Activated CD8-positive, alpha-beta memory T cell treated with anti-CD3 and anti-CD28 coated beads for 36 hours (primary cell): ENCODE measurements around the gene RIN3. TPM values are rescaled to one million over a fixed set of nuclear protein-coding genes. Genes with fewer than 3 reads are reported as not detected.

Experiments used
- CTCF ChIA-PET: fragments of 350-600 bp; sonication (Branson Sonifier 250); formaldehyde crosslinking; loops from one replicate; lab custom pipeline; 2021; ENCODE audit warnings: antibody characterized with exemption; lab: Charles Lee
- POLR2A ChIA-PET: fragments of 350-600 bp; sonication (Branson Sonifier 250); formaldehyde crosslinking; loops from one replicate; lab custom pipeline; 2021; ENCODE audit warnings: antibody characterized with exemption; lab: Charles Lee
- total RNA-seq, 2 experiments: library from RNA; stranded (reverse); gene quantifications; one replicate each; pipeline ENCODE4 v1.2.3, GENCODE V29; 2021

Gene RIN3
- total RNA-seq, 2 experiments from 2014 or later, result 61.1 to 62.2 TPM

DNA sequence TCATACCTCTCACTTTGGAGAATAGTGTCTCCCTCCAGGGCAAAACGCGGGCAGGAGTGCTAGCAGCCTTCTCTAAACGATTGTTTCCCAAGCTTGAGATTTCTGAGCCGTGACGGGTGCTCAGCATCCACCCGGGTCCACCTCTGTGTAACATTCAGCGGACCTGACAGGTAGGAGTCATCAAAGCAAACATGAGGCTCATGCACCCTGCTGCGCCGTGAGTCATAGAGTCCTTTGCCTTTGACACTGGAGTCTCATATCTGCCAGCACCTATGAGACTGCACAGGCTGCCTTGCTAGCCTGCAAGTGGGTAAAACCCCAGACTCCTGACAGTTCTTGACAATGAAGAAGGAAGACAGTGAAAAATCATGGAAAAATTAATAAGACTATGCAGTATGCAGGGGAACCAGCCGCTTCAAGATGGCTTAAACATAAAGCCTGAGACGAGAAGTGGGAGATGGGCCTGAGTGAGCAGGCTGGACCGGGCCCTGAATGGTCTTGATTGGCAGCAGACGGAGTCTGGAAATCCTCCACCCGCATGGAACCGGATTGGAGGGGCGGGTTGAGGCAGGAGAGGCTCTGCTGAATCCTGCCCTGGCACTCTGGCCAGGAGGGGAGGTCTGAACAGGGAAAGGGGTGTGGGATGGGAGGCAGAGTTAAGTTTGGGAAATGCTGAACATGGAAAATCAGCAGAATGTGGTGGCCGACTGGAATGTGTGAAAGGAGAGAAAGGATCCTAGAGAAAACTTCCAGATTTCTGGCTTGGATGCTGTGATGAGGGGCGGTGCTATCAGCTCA lies 180.6 kb downstream of the RIN3 start:
- CTCF ChIA-PET, result interaction anchor here (1.5 kb wide), 1 partner anchor 13 kb away, joined by 4 read pairs; no protein-coding TSS in a partner anchor
- POLR2A ChIA-PET, result no interaction called here

DNA sequence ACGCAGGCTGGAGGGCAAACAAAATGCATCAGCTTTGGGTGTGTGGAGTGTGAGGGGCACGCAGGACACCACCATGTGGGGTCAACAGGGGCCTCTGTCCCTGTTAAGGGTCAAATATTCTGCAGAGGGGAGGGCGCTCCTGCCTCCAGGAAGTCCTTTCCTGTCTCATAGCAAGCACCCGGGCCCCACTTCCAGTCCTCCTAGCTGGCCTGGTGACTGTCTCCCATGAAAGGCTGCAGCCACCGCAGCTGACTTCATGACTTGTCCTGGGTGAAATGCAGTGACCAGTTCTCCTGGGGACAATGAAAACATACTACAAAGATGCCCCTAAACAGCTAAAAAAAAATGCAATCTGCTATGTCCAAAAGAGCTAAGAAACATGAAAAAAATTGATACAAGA lies 181.2 kb downstream of the RIN3 start:
- ChIA-PET POLR2A (no interaction called here), CTCF (interaction anchor here (1.5 kb wide), 1 partner anchor 13 kb away, joined by 4 read pairs; no protein-coding TSS in a partner anchor)

- CTCF ChIA-PET, result interaction anchor here (1.5 kb wide), 1 partner anchor 14 kb away, joined by 4 read pairs; no protein-coding TSS in a partner anchor
- POLR2A ChIA-PET, result no interaction called here
Observed at GRCh38 chr14:92695562-92695961, 182.0 kb downstream of the RIN3 start.

DNA sequence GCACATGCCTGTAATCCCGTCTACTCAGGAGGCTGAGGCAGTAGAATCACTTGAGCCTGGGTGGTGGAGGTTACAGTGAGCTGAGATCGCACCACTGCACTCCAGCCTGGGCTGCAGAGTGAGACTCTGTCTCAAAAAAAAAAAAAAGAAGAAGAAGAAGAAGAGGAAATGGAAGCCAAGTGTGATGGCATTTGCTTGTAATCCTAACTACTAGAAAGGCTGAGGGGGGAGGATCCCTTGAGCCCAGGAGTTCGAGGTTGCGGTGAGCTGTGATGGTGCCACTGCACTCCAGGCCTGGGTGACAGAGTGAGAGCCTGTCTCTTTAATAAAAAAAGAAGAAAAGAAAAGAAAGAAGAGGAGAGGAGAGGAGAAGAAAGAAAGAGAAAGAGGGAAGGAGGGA lies 182.8 kb downstream of the RIN3 start:
- CTCF ChIA-PET, result interaction anchor here (0.6 kb wide), 1 partner anchor 512 kb away, joined by 3 read pairs; no protein-coding TSS in a partner anchor
- POLR2A ChIA-PET, result no interaction called here

DNA sequence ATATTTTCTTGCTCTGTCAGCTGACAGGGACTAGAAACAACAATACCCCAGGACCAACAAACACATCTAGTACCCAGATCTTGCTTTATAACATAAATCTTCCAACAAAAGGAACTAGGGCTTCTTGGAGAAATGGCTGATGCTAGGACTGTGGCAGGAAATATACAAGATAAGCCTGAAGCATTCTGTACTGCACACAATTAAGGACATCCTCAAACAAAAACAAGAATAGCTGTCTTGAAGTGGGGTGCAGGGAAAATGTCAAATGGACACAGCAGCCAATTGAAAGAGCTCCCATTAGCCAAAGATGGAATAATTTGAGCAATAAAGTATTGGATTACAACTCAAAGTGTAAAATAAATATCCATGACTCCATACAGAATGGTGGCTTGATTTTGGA lies 184.8 kb downstream of the RIN3 start:
- ChIA-PET POLR2A (no interaction called here), CTCF (no interaction called here)

GRCh38 chr14:92701826-92702225 lies 188.2 kb downstream of the RIN3 start:
- CTCF ChIA-PET, result interaction anchor here (0.9 kb wide), 1 partner anchor 12 kb away, joined by 3 read pairs; no protein-coding TSS in a partner anchor
- POLR2A ChIA-PET, result no interaction called here

GRCh38 chr14:92702441-92702918 lies 188.9 kb downstream of the RIN3 start:
- POLR2A ChIA-PET, result no interaction called here
- CTCF ChIA-PET, result interaction anchor here (0.9 kb wide), 1 partner anchor 12 kb away, joined by 3 read pairs; no protein-coding TSS in a partner anchor

DNA sequence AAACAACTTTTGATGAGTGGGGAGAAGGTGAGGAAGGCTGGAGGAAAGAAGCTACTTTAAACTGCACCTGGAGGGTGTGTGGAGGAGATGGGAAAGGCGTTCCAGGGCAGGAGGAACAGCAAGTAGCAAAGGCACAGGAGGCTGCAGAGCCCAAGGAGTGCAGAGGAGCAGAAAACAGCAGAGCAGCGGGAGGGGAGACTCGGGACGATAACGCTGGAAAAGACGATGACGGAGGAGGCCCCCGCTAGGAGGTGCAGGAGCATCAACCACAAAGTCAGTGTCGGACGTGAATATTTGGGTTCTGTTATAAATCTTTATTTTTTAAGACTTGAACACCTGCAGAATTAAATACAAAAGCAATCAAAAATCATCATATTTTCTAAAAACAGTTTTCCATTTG lies 189.9 kb downstream of the RIN3 start:
- ChIA-PET POLR2A (no interaction called here), CTCF (interaction anchor here (0.8 to 1.2 kb wide), 2 partner anchors 13 to 27 kb away, joined by 3 to 4 read pairs; no protein-coding TSS in a partner anchor)

DNA sequence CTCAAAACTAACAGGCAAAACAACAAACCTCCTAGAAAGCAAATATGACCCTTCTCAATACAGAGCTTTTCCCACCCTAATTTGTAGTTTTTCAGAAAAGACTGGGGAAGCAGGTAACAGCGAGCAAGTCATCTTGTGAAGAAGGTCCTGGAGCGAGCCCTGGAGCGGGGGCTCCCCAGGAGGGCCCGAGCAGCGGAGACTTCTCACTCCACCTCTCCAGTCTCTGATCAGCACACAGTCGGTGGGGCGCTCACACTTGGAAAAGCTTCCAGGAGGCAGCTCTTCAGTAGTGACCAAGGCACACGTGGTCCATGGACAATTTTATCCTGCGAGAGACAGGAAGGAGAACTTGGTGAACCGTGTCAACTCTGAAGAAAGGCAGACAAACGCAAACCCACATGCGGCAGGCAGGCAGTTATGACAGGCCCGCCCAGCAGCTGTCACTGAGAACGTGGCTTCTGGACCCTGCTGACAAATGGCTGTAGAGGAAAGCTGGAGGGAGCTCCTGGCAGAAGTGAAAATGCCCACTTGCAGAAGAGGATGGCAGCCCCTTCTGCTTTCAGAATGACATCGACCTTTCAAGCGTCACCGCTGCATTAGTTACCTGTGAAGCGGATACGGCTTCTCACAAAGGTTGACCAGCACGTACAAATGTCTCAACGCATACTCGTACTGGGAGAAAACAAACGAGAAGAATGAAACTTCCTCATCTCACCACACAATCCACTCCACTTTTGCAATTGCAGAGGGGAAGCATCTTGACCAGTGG lies 190.6 kb downstream of the RIN3 start:
- POLR2A ChIA-PET, result no interaction called here

DNA sequence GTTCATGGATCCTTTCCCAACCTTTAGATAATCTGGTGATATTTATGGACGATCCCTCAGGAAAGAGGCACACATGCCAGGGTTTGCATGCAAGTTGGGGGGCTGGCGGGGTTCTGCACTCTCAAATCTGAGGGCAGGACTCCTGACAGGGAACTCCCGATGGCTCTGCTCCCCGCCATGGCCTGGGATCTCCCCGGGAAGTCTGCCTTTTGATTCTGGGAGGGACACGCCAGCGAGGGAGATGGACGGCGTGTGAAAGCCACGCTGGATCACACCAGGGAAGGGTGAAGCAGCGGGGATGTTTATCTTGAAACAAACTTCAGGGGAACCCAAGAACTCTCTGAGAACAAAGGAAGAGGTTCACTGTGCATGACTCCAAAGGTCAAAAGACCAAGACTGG lies 191.2 kb downstream of the RIN3 start:
- POLR2A ChIA-PET, result no interaction called here
- CTCF ChIA-PET, result interaction anchor here (0.6 kb wide), 1 partner anchor 70 kb away, joined by 4 read pairs; no protein-coding TSS in a partner anchor

More for the DNA sequence above, 190.6 kb downstream of the RIN3 start:
- CTCF ChIA-PET, result interaction anchor here (0.6 to 1.2 kb wide), 3 partner anchors 14 to 71 kb away, joined by 3 to 4 read pairs (median 4); no protein-coding TSS in a partner anchor

GRCh38 chr14:92706386-92706785 lies 192.8 kb downstream of the RIN3 start:
- POLR2A ChIA-PET, result no interaction called here
- CTCF ChIA-PET, result interaction anchor here (0.6 kb wide), 1 partner anchor 162 kb away, joined by 3 read pairs; no protein-coding TSS in a partner anchor

- CTCF ChIA-PET, result interaction anchor here (1.8 kb wide), 1 partner anchor 77 kb away, joined by 6 read pairs; no protein-coding TSS in a partner anchor
- POLR2A ChIA-PET, result no interaction called here
Observed at GRCh38 chr14:92709340-92710000, 195.9 kb downstream of the RIN3 start.

DNA sequence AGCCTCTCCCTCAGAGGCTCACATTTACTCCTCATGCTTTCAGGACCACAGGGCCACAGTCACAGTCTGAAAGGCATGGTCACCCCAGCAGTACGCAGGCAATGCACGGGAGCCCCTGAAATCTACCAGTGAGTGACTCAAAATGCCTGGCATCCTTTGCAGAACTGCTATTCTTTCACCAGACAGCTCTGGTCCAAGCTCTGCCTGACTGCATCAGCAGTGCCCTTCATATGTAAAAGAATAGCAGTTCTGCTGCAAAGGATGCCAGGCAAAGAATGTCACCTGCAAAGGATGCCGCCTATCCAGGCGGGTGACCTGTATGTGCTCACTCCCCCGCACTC lies 196.4 kb downstream of the RIN3 start:
- ChIA-PET POLR2A (no interaction called here), CTCF (interaction anchor here (1.8 kb wide), 1 partner anchor 76 kb away, joined by 6 read pairs; no protein-coding TSS in a partner anchor)

DNA sequence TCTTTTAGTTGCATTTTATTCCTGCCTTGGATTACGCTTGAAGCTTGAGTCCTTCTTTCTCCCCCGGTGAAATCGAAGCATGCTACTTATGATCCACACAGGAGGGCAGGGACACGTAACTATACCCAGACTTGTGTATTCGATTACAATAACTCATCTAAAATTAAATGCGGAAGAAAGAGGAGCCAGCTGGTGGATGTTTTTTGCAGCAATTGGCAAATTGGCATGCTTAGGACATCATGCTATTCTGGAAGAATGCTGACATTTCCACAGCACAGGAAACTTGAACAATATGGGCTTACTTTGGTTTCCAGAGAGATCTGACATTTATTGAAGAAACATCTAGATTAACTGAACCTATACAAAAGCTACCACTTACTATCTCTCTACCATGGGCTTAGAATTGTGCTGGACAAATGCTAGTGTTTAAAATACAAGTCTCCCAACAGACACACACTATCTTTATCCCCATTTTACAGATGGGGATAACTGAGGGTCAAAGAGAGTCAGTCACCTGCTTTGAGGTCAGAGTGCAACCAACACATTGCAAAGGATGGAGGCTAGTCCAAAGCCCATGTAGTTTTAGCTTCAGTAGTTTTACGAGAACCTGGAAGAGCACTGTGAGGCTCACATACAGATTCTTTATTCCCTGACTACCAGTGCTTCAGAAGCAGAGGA lies 198.5 kb downstream of the RIN3 start:
- ChIA-PET POLR2A (interaction anchor here (0.6 kb wide), 1 partner anchor 400 kb away, joined by 3 read pairs; no protein-coding TSS in a partner anchor), CTCF (interaction anchor here (1.1 to 1.8 kb wide), 2 partner anchors 14 to 71 kb away, joined by 3 to 7 read pairs; no protein-coding TSS in a partner anchor)

DNA sequence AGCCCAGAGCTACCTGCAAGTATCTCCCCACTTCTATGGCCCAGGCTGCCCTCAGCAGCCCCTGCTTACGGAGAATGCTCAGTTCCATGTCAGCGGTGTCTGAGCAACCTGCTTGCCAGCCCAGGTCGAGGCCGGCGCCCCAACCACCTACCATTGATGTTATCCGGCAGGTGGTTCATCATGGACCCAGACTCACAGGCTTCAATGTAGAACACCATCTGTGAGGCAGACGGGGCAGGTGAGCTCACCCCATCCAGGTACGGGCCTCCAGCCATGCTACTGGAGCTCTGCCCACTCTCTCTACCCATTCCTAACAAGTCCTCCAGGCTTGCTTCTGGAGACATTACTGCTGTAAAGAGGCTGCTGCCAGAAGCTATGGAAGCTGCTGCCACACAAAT lies 199.1 kb downstream of the RIN3 start:
- POLR2A ChIA-PET, result no interaction called here
- CTCF ChIA-PET, result interaction anchor here (1.1 to 1.8 kb wide), 3 partner anchors 14 to 71 kb away, joined by 3 to 7 read pairs (median 3); no protein-coding TSS in a partner anchor

DNA sequence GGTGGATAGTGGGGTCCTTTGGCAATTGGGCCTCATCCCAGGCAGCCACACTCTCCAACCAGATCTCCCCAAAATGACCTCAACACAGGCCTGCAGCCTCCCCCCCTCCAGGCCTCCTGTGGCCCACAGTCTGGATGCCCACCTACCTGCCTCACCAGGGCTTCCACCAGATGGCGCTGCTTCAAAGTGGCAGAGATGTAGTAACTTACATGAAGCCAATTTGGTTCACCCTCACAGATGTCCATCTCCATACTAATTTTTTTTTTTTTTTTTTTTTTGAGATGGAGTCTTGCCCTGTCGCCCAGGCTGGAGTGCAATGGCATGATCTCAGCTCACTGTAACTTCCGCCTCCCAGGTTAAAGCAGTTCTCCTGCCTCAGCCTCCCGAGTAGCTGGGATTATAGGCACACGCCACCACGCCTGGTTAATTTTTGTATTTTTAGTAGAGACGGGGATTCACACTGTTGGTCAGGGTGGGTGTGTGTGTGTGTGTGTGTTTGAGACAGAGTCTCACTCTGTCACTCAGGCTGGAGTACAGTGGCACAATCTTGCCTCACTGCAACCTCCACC lies 201.2 kb downstream of the RIN3 start:
- POLR2A ChIA-PET, result interaction anchor here (0.7 to 0.8 kb wide), 2 partner anchors 11 to 1648 kb away, joined by 5 to 9 read pairs; no protein-coding TSS in a partner anchor
- CTCF ChIA-PET, result interaction anchor here (0.7 to 1.3 kb wide), 11 partner anchors 33 to 1956 kb away, joined by 3 to 15 read pairs (median 4); partner anchors contain the start of gene LGMN

DNA sequence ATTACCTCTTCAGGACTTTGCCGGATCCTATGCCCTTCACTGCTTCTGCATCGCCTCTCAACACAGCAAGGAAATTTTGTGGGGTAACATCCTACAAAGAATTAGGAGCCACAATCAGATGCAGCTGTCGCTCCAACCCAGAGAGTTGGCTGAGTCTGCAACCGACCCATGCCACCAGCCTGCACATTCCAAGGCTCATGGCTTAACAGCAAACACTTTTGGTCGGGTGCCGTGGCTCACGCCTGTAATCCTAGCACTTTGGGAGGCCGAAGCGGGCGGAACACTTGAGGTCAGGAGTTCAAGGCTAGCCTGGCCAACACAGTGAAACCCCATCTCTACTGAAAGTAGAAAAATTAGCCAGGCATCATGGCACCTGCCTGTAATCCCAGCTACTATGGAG lies 202.6 kb downstream of the RIN3 start:
- ChIA-PET POLR2A (no interaction called here), CTCF (no interaction called here)
